K562 (cell line): Measurements from ENCODE around the gene HEXIM2. TPM values are rescaled to one million over a fixed set of nuclear protein-coding genes. Genes with fewer than 3 reads are reported as not detected.

Experiments used
- ARHGAP35 ChIP-seq: fragments of 450-650 bp; IDR thresholded peaks from 2 replicates; pipeline ENCODE4 v1.6.1; 2018; ENCODE audit not compliant: partially characterized antibody
- BCOR ChIP-seq: fragments of 450-650 bp; IDR thresholded peaks from 2 replicates; pipeline ENCODE4 v1.6.1; 2016
- E2F1 ChIP-seq: sonication (generic); formaldehyde crosslinking; IDR thresholded peaks from 2 replicates; pipeline ENCODE4 v1.8.1; 2023; ENCODE audit warnings: mild to moderate bottlenecking, missing genetic modification reagents, moderate library complexity
- FOXJ3 ChIP-seq: sonication (generic); formaldehyde crosslinking; IDR thresholded peaks from 2 replicates; pipeline ENCODE4 v1.4.0; 2020; ENCODE audit warnings: mild to moderate bottlenecking, missing genetic modification reagents
- HDAC1 ChIP-seq, 2 experiments: fragments of 450-650 bp; IDR thresholded peaks; 2 replicates each; pipeline ENCODE4 v1.6.1; 2016 to 2017; ENCODE audit warnings: inconsistent platforms in 1 of 2, mild to moderate bottlenecking in 1 of 2, moderate library complexity in 1 of 2
- HDAC2 ChIP-seq: fragments of 450-650 bp; IDR thresholded peaks from 2 replicates; pipeline ENCODE4 v1.6.1; 2016; ENCODE audit warnings: mild to moderate bottlenecking
- HMGXB4 ChIP-seq: sonication (generic); formaldehyde crosslinking; IDR thresholded peaks from 2 replicates; pipeline ENCODE4 v1.8.1; 2023; ENCODE audit warnings: mild to moderate bottlenecking, missing genetic modification reagents
- ILF3 ChIP-seq: fragments of 450-650 bp; IDR thresholded peaks from 2 replicates; pipeline ENCODE4 v1.6.1; 2018; ENCODE audit warnings: antibody characterized with exemption, mild to moderate bottlenecking, moderate library complexity, borderline replicate concordance
- JUNB ChIP-seq: fragments of 450-650 bp; formaldehyde crosslinking; conservative IDR thresholded peaks from 2 replicates; pipeline ENCODE4 v1.4.0; 2020; ENCODE audit warnings: mild to moderate bottlenecking
- KLF13 ChIP-seq: fragments of 450-650 bp; IDR thresholded peaks from 2 replicates; pipeline ENCODE4 v1.6.1; 2016; ENCODE audit warnings: missing genetic modification characterization, low read depth, mild to moderate bottlenecking, missing compliant biosample characterization, moderate library complexity, borderline replicate concordance
- MXD1 ChIP-seq: fragments of 250-450 bp; sonication (Bioruptor Pico); IDR thresholded peaks from 2 replicates; pipeline ENCODE4 v1.8.0; 2021; ENCODE audit warnings: borderline replicate concordance, mild to moderate bottlenecking, moderate library complexity; ENCODE audit not compliant: poor library complexity, severe bottlenecking
- NFE2 ChIP-seq: IDR thresholded peaks from 2 replicates; pipeline ENCODE4 v1.6.1; 2014; ENCODE audit warnings: antibody characterized with exemption, low read depth
- NR2F6 ChIP-seq: fragments of 450-650 bp; formaldehyde crosslinking; IDR thresholded peaks from 2 replicates; pipeline ENCODE4 v1.4.0; 2020; ENCODE audit warnings: mild to moderate bottlenecking
- PREB ChIP-seq: sonication (generic); formaldehyde crosslinking; IDR thresholded peaks from 2 replicates; pipeline ENCODE4 v1.8.1; 2023; ENCODE audit warnings: mild to moderate bottlenecking, missing genetic modification reagents
- RUNX1 ChIP-seq: sonication (generic); IDR thresholded peaks from 2 replicates; pipeline ENCODE4 v1.6.1; 2016; ENCODE audit warnings: antibody characterized with exemption, low read depth
- SMAD2 ChIP-seq: fragments of 150-350 bp; IDR thresholded peaks from 2 replicates; pipeline ENCODE4 v1.6.1; 2014; ENCODE audit warnings: low read depth, mild to moderate bottlenecking, low read length
- SOX6 ChIP-seq: fragments of 450-650 bp; IDR thresholded peaks from 2 replicates; pipeline ENCODE4 v1.6.1; 2014; ENCODE audit warnings: mild to moderate bottlenecking
- SPI1 ChIP-seq: IDR thresholded peaks from 2 replicates; pipeline ENCODE4 v1.6.1; 2011; ENCODE audit warnings: low read depth, low read length, control low read depth, borderline replicate concordance
- SRSF7 ChIP-seq: fragments of 200-400 bp; formaldehyde crosslinking; optimal IDR thresholded peaks from 2 replicates; pipeline ENCODE3; 2017; ENCODE audit warnings: mild to moderate bottlenecking, low read depth, low read length
- STAT6 ChIP-seq: sonication (generic); formaldehyde crosslinking; IDR thresholded peaks from 2 replicates; pipeline ENCODE4 v1.8.1; 2023; ENCODE audit warnings: mild to moderate bottlenecking, missing genetic modification reagents
- TCF15 ChIP-seq: fragments of 250-450 bp; sonication (Bioruptor Pico); IDR thresholded peaks from 2 replicates; pipeline ENCODE4 v1.8.0; 2022; ENCODE audit warnings: moderate library complexity, mild to moderate bottlenecking, inconsistent platforms
- polyA plus RNA-seq, 8 experiments: library from polyadenylated mRNA; depleted of rRNA in 4 of 8; stranded (reverse) in 5 of 8; unstranded in 3 of 8; fragments of >200 nt; fragmentation: Nextera tagmentation in 2 of 8; fragmentation: Illumina TruSeq in 1 of 8; extraction: Ambion mirVana in 2 of 8; extraction: Trizol in 1 of 8; gene quantifications; 2 replicates each; pipeline versions ENCODE4 v1.2.1 to v1.2.3, GENCODE V29; 2011 to 2014; ENCODE audit warnings: inconsistent platforms in 1 of 8, missing spikeins in 1 of 8
- total RNA-seq, 7 experiments: library from RNA; depleted of rRNA in 6 of 7; stranded (reverse); fragments of >200 nt in 6 of 7; fragmentation: Illumina TruSeq in 2 of 7; extraction: Trizol in 2 of 7; gene quantifications; 2 replicates each; pipeline versions ENCODE4 v1.2.1 to v1.2.3, GENCODE V29; 2011 to 2021; ENCODE audit warnings: low replicate concordance in 1 of 7

HEXIM2 gene
- total and polyA plus RNA-seq, 9 of the 15 experiments (the other 6 are each of a cell fraction or from before 2014, with no cell fraction given): 0.69 to 3.4 (median 1.1) TPM; not detected in 2

GRCh38 chr17:45147581-45148182 is 14.0 kb upstream of the HEXIM2 start (continued):
- TF ChIP-seq RUNX1: no peak
- TF ChIP-seq MXD1 (CRISPR knock-in tag): no peak
- TF ChIP-seq BCOR: peak; percentile 84
- peak; percentile 71; the same call in 1 of the 2 replicates for TF ChIP-seq NR2F6 (CRISPR knock-in tag)
- peak; percentile 91 for TF ChIP-seq ILF3
- no peak; the same call in 1 of the 2 replicates for TF ChIP-seq HMGXB4 (CRISPR knock-in tag)
- 0 out of 4 replicates have a peak, but pooled peaks of 1 of the 2 experiments have one; percentile 12 for TF ChIP-seq HDAC1 (IDR thresholded peaks at IDR 0.05)
- no peak for TF ChIP-seq SRSF7
- TF ChIP-seq ARHGAP35: no peak
- no peak for TF ChIP-seq NFE2
- TF ChIP-seq FOXJ3 (CRISPR knock-in tag): 0 out of 2 replicates have a peak, but pooled peaks have one; percentile 33
- no peak for TF ChIP-seq E2F1 (CRISPR knock-in tag)
- no peak for TF ChIP-seq SMAD2
- TF ChIP-seq JUNB: no peak
- no peak for TF ChIP-seq PREB (CRISPR knock-in tag)
- peak; percentile 57; the same call in 1 of the 2 replicates for TF ChIP-seq KLF13
- TF ChIP-seq STAT6 (CRISPR knock-in tag): 0 out of 2 replicates have a peak, but pooled peaks have one; percentile 45
- no peak for TF ChIP-seq SPI1
- 0 out of 2 replicates have a peak, but pooled peaks have one; percentile 65 for TF ChIP-seq TCF15 (CRISPR knock-in tag)
- peak; percentile 64; the same call in 1 of the 2 replicates for TF ChIP-seq HDAC2
- peak; percentile 70 for TF ChIP-seq SOX6
